Amygdala (tissue), 56 donors: ENCODE measurements around the gene LAMB2.

Experiments
- DNase-seq, 56 donors: peaks; one replicate each; lab custom pipeline; 2025; lab: John Stamatoyannopoulos, UW

Gene LAMB2

GRCh38 chr3:49161808-49162530, 29.1 kb upstream of the LAMB2 start:
- DNase-seq: peak in 1 of 56 donors; percentile 34

DNA sequence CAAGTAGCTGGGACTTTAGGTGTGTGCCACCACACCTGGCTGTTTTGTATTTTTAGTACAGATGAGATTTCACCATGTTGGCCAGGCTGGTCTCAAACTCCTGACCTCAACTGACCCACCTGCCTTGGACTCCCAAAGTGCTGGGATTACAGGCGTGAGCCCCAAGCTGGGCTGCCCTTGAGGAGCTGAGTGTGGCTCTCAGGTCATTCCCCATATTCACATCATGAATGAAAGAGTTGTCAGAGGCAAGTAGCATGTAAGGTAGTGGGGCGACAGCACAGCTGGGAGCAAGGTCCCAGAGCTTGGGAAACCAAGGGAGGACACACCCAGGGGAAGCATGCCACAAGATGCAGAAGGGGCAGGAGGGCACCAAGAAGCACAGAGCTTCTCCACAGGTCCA, 28.3 kb upstream of the LAMB2 start:
- no peak for DNase-seq

DNA sequence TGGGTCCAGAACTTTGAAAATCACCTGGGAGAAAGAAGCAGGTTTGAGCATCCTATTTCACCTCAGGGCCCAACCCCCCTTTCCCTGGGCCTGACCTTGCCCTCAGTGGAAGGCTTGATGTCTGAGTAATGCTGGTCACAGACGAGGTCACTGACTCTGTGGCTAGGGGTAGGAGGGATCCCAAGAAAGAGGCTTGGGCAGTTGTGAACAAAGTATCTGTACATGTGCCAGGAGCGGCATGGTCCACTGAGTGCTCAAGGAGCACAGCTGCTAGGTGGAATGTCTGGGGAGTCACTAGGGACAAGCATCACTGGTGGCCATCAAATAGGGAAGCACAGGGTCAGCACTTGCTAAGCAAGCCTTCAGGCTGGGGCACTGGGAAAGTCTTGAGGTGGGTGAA, 25.9 kb upstream of the LAMB2 start:
- no peak for DNase-seq

- DNase-seq: peak in 4 of 56 donors; percentile 7 to 34 (median 12)
Measured at GRCh38 chr3:49158103-49158709, 25.4 kb upstream of the LAMB2 start.

GRCh38 chr3:49157289-49157688, 24.4 kb upstream of the LAMB2 start:
- no peak for DNase-seq

GRCh38 chr3:49153349-49153912, 20.6 kb upstream of the LAMB2 start:
- no peak for DNase-seq

DNA sequence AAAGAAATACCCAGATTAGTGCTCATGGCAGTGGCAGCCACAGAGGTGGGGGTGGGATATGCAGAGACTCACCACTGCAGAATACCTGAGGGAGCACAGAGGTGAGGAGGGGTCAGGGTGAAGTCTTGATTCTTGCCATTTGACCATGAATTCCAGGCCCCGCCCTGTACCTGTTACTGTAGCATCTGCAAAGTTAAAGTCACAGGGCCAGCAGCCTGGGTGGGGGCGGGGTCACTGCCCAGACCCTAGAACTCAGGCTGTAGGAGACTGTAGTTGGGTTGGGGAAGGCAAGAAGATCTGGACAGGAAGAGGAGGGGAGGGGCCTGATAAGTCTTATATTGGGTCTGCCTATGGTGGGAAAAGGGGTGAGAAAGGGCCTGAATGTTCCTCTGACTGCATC, 18.8 kb upstream of the LAMB2 start:
- no peak for DNase-seq

DNA sequence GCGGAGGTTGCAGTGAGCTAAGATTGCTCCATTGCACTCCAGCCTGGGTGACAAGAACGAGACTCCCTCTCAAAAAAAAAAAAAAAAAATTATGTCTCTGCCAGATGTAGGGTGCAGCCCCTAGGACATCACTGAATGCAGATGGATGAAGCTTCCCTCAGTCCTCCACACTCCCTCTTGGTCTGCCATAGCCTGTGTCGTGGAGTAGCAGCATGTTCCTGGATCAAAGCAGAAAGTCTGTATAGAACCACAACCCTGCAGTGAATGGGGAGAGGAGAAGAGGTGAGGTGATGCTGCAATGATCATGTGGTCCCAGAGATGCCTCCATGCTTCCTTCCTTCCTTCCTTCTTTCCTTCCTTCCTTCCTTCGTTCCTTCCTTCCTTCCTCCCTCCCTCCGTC, 15.3 kb upstream of the LAMB2 start:
- DNase-seq: no peak

DNA sequence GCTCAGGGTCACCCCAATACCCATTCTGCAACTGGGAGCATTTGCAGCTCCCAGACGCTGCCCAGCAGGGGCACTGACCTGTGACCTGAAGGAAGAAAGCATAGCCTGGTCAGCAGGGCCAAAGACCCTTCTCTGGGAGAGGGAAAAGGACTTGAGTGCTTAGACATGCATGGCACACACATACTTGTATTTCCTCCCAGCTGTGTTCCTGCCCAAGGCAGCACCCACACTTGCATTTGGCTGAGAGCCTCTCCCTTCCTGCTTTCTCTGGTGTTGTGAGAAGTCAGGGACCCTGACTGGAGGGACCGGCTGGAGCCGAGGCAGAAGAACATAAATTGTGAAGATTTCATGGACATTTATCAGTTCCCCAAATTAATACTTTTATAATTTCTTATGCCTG, 7.2 kb upstream of the LAMB2 start:
- DNase-seq: no peak

DNA sequence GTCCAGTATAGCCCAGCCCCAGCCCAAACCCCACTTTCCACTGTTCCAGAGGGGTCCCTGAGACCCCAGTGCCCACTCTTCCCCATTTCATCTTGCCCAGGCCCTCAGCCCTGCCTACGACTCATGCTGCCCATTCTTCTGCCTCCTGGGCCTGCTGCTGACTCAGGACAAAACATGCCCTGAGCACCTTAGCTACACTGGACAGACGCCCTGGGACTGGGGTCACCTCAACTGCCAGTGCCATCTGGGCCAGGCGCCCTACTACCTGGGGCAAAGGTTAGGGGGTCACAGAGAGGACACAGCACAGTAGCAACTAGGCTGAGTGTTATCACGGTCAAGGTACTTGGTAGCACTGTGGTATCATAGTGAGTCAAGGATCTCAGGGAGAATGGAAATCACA, 2.6 kb upstream of the LAMB2 start:
- no peak for DNase-seq

DNA sequence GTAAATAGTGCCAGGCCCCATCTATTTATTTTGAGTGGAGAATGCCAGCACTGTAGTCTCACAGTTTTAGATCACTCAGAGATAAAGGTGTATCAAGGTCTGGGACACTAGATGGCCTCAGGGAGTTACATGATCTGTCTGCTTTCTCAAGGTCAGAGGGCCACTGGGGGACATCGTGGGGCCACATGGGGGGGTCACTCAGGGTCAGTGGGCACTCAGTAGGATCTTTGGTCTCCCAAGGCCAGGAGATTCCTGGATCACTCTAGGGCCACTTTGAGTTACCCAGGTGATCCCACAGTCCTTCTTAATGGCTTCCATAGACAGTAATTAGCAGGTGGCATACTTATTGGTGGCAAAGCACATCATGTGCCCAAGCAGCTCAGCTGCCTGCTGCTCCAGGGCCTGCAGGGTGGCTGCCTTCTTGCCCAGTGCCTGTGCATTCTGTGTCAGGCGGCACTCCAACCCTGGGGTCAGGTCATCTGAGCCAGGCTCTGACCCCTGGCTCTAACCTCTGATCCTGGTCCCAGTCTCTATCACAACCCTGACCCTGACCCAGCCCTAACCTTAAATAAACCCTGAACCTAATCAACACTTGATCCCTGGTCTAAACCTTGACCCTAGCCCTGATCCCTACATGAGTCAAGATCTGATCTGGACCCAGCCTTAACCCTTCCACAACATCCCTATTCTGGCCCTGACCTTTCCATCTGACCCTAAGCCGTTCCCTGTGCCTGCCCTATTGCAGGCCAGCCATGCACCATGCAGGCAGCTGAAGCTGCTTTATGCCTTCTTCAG, 1.8 kb upstream of the LAMB2 start:
- DNase-seq: no peak

GRCh38 chr3:49133226-49133951, 539 bp upstream of the LAMB2 start:
- DNase-seq: peak in 54 of 56 donors; percentile 18 to 83 (median 55)

DNA sequence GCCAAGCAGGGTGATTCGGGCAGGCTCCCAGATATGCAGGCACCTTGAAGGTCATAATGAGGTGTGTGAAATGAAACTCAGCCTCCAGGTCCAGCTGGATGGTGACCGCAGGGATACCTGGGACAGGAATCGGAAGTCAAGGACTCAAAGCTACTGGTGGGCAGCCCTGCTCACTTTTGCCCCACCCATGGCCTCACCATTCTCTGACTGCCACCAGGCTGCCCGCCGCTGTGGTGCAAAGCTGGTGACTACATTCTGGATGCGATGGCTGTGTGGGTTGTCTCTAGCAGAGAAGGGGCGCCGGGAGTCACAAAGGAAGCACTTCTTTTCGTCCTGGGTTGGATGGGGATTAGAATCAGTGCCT, 795 bp downstream of the LAMB2 start:
- no peak for DNase-seq

DNA sequence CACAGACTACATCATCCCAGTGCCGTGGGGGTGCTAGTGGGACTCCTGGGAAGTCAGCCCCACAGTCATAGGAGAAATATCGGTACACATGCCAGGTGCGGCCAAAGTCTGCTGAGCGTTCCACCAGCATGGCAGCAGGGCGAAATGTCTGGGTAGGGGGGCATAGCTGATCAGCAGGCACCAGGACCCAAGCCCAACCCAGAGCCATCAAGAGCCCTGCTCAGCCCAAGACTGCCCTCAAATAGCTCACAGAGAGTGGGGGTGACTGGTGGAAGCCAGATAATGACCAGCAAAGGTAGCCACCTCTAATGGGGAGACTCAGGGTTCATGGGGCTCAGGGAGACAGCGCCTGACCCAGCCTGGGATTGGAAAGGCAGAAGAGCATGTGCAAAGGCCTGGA, 1.3 kb downstream of the LAMB2 start:
- DNase-seq: no peak

- DNase-seq: no peak
Measured at GRCh38 chr3:49131040-49131439, 1.8 kb downstream of the LAMB2 start.

GRCh38 chr3:49124991-49125670, 7.7 kb downstream of the LAMB2 start:
- DNase-seq: peak in 2 of 56 donors; percentile 13 to 21

DNA sequence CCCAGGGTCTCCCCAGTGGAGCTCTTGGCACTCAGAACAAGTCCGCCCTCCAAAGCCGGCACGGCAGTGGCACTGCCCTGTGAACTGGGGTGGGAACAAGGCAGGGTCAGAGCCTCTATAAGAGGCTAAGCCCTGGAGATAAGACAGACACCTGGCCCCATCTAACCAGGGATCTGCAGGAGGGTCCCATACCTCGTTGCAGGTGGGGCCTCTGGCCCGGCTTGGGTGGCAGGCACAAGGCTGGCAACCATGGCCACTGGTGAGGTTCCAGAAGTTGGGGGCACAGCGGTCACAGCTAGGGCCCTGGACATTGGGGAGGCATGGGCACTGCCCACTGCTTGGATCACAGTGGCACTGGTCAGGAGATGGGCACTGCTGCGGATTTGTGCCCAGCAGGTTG, 8.6 kb downstream of the LAMB2 start:
- DNase-seq: no peak

DNA sequence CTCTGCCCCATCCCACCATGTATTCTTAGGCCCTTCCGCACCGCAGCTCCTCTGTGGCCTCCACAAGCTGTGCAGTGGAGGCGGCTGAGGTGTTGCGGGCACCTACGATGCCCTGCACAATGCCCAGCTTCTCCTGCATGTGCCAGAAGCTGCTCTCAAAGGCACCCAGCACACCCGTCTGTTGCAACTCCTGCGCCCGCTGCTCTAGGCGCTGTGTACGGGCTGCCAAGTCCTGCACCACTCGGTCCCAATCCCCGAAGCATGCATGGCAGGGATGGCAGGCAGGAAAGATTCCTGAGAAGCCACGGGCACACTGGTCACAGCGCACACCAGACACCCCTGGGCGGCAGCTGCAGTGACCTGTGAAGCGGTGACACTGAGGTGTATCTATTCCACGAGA, 9.2 kb downstream of the LAMB2 start:
- no peak for DNase-seq

DNA sequence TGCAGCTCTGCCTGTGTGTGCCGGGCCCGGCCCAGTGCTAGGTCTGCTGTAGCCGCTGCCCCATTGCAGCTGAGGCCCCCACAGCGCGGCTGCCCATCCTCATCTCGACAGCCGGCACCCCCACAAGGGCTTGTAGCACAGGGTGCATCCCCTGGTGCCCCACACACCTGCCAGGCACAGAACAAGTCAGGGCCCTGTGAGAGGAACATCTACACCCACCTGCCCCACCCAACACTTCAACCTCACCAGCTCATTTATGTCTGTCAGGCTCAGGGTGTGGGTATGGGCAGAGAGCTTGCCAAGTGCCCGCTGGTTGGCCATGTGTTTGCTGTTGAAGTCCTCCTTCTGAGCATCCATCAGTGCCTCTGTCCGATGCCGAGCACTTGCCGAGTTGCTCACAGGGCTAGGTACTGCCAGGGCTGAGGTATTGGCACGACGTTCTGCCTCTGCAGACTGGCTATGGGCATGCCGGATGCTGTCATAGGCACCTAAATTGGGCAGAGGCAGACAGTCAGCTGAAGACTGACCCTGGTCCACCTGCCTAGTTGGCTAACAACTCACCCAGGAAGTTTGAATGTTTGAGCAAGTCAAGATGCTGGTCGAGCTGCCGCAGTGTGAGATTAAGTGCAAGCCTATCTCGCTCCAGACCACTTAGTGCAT, 9.8 kb downstream of the LAMB2 start:
- no peak for DNase-seq

- no peak for DNase-seq
Measured at GRCh38 chr3:49122451-49122850, 10.4 kb downstream of the LAMB2 start.
